Measurements from ENCODE around the gene DLGAP4.

Gene DLGAP4

DNA sequence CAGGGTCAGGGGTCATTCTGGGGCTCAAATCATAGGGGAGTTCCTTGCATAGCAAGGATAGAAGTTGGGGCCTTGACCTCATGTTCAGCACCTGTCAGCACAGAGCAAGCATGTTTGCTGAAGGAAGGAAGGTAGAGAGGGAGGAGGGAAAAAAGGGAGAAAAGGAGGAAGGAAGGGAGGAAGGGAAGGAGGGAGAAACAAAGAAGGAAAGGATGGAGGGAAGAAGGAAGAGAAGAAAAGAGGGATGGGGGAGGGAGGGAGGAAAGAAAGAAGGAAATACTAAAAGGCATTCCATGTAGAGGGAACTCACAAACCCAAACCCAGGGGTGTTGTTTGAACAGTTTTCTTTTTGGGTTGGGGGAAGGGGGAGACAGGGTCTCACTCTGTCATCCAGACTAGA is 80.1 kb downstream of the DLGAP4 start:
- no peak for DNase-seq

DNA sequence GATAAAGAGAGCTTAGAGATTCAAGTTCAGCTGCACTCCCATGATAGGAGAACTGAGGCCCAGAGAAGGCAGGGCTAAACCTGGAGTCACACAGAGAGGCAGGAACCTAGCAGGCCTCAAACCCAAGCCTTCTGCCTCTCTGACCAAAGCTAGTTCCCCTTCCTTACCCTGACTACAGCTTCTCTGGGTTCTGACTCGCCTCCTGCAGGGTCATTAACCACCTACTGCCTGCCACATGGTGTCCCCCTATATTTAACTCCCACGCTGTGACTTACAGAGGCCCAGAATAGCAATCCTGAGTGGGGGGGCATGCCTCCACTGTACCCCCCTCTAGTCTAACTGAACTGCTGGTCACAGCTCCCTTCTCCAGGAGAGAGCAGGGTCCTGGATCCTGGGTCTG is 84.1 kb downstream of the DLGAP4 start:
- no peak for DNase-seq

- DNase-seq = no peak
Observed at GRCh38 chr20:36390719-36391415, 84.7 kb downstream of the DLGAP4 start.

- peak; percentile 86 for DNase-seq
Observed at GRCh38 chr20:36391456-36391855, 85.3 kb downstream of the DLGAP4 start.

DNA sequence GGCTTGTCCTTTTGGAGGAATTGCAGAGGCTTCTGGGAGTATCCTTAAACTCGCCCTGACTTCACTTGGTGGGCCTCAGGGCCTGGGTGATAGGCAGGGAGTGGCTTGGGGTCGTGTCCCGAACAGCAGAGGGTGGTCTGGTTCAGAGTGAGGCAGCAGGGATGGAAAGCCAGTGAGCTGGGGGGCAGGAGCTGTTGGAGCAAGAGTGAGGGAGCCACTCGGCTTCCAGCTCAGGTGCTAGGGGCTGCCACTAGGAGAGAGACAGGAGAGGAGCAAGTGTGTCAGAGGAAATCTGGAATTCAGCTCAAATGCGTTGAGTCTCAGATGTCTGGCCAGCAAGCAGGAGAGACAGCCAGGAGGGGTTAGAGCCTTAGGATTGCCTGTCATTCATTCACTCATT is 85.8 kb downstream of the DLGAP4 start:
- no peak for DNase-seq

- DNase-seq = no peak
Observed at GRCh38 chr20:36392989-36393388, 86.8 kb downstream of the DLGAP4 start.

GRCh38 chr20:36394340-36394965 is 88.3 kb downstream of the DLGAP4 start:
- no peak for DNase-seq

DNA sequence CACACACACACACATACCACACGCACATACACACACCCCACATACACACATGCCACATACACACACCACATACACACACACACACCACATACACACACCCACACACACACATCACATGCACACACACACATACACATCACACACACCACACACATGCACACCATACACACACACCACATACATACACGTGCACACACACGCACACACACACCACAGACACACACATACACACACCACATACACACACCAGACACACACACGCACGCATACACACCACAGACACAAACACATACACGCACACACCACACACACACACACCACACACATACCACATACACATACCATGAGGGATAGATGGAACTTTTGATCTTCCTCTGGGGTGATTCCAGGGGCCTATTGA is 90.2 kb downstream of the DLGAP4 start:
- no peak for DNase-seq

GRCh38 chr20:36396847-36397630 is 90.9 kb downstream of the DLGAP4 start:
- no peak for DNase-seq

- no peak for DNase-seq
Observed at GRCh38 chr20:36398515-36398914, 92.4 kb downstream of the DLGAP4 start.

- DNase-seq = peak; percentile 93
Observed at GRCh38 chr20:36399147-36399968, 93.2 kb downstream of the DLGAP4 start.

- DNase-seq = no peak
Observed at GRCh38 chr20:36399969-36400545, 93.9 kb downstream of the DLGAP4 start.

DNA sequence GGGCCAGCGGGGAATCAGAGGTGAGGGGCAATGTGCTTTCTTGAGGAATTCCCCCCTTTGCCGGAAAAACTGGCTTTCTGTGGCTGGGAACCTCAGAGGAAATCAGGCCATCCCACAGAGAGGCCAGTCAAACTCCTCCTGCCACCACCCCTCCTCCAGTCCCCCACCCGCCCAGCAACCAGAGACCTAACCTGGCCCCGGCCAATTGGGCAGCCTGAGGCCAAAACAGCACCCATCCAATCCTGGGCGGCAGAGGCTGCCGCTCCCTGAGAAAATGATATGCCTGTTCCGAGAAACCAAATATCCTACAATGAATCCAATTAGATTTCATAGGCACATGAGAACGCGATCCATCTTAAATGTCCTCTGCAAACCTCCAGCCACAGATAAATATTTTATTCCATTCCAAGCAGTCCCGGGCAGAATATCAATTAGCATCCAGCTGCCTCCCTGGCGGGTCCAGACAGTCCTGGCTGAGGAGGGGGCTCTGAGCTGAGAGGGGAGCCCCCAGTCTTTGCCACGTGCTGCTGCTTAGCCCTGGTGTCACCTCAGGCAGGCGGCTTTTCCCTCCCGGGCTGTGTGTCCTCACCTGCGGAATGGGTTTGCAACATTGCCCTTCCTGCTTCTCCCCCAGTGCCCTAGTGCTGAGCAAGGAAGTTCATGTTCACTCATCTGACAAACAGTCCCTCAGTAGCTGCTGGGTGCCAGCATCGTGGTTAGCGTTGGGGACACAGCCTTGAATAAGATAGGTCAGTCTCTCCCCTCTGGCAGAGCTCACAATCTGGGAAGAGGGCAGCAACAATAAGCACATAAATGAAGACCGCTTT is 95.0 kb downstream of the DLGAP4 start:
- DNase-seq = peak; percentile 85

DNA sequence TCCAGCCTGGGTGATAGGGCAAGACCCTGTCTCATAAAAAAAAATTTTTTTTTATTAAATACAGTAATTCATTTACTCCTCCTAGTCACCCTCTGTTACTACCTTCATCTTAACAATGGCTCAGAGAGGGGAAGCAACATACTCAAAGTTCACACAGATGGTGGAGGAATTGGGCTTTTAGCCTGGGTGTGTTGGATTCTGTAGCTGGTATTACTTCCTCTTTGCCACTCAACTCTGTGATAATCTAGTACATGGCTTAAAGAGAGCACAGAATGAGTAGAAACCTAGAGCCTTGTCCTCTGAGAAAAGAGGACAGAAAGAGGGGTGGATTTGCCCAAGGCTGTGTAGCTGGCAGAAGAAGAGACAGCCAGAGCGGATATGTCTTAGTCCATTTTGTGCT is 96.6 kb downstream of the DLGAP4 start:
- DNase-seq = no peak

DNA sequence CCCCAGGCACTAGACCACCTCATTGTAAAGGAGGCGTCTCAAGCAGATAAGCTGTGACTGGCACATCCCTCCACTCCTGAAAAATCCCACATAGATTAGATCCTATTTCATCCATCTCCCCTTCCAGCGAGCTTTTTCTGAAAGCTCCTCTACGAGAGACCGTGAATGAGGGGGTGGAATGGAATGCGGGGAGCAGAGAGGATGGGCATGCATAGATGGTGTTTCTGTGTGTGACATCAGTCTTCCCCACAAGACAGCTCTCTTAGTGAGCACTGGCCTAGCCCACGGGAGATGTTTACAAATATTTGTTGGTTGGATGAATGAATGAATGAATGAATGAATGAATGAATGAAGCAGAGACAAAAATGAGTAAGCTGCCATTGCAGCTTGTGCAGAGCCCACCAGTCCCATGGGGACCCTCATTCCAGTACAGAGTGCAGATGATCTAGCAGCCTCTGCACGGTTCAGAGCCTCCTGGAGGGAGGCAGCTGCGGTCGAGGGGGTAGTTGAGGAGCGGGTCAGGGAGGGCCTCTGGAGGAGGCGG is 98.4 kb downstream of the DLGAP4 start:
- no peak for DNase-seq

DNA sequence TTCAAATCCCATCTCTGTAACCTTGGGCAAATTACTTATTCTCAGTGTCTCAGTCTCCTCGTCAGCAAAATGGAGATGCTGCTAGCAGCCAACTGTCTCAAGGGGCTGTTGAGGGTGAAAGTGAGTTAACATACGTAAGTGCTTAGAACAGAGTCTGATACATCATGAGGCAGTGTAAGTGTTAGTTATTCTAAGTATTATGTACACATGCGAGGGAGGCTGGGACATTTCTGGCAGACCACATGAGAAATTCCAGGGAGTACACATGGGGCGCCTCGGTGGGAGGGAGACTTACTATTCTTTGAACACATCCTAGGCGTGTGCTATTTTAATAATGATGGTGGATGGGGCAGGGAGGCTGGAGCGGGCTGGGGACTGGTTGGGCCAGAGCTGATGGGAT is 99.1 kb downstream of the DLGAP4 start:
- no peak for DNase-seq

DNA sequence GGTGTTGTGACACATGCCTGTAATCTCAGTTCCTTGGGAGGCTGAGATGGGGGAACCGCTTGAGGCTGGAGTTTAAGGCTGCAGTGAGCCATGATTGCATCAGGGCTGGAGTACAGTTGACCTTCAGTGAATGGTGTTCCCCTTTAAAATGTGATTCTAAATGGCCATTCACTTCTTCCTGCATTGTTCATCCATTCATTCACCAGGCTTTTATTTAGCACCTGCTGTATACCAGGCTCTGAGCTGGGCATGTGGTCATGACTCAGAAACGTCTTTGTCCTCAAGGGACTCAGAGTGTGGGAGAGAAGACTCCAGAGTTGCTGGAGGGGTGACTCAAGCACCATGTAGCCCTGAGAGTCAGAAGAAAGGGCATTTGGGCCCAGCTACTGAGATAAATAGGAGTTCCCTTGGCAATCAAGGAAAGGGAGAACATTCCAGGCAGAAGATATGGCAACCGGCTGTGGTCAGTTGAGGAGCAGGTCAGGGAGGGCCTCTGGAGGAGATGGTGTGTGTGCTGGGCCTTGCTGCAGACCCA is 101.1 kb downstream of the DLGAP4 start:
- DNase-seq = no peak

- DNase-seq = no peak
Observed at GRCh38 chr20:36408219-36408618, 102.1 kb downstream of the DLGAP4 start.

DNA sequence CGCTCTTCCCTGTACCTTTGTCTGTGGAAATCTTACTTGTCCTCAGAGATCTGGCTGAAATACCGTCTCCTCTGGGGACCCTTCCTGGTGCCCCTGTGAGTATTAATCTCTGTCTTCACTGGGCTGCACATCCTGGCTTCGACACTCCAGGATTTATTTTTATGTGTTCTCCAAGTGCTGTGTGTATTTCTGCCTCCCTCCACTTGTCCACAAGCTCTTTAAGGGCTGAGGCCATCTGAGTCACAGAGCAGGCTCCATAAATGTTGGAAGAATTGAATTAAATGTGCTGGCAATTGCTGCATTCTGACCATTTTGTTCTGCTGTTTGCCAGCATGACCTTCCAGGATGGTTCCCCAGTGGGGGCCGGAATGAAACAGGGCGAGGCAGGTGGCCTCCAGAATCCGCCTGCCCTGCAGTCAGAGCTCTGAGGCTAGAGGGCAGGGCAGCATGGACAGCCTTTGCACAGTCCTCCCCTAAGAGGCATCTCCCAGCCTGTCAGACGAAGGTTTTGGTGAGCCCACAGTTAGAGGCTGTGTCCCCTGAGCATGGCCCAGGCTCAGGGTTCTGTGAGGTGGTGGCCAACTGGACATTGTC is 105.8 kb downstream of the DLGAP4 start:
- DNase-seq = no peak

DNA sequence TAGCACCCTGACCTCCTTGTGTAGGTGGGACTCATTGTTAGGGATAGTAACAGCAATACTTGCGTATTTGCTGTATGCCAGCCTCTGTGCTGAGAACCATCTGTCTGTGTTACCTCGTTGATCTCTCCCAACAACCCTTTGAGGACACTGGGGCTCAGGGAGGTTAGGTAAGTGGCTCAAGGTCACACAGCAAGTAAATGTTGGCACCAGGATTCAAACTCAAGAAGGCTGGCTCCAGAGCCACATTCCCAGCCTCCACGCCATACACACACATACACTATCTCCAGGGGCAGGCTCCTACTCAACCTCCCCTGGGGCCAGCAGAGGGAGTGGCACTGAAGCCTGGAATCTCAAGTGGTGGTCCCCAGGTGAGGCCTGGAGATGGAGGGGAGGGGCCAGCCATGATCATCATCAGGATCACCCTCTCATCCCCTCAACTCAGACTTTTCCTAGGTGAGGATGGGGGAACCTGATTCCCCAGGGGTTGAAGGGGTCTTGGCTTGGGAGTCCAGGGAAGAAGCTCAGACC is 109.4 kb downstream of the DLGAP4 start:
- DNase-seq = no peak

DNA sequence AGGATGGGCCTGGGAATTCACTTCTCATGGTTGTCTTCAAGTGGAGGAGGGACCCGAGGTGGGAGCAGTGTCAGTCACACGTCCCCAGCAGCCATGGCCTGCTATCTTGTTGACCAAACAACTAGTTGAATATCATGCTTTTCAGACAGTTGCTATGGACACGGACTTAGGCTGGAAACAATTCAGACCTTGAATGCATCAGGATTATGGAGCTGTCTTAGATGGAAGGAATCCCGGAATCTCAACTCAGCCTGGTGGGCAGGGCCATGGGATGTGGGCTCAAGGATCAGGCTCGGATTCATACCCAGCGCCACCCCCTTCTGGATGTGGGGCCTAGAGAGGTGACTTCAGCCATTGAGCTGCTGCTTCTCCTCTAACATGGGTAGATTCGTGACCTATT is 112.6 kb downstream of the DLGAP4 start:
- no peak for DNase-seq

Measured in islet precursor cell (in vitro differentiated cells).